HAP-1 (cell line): ENCODE measurements around the gene ADRA2C.

Source experiments
- DNase-seq, 2 experiments: peaks; one replicate each; pipeline ENCODE4 v3.0.0-alpha.2; 2016 to 2020; ENCODE audit warnings: low spot score in 2 of 2
- H3K27me3 ChIP-seq: fragments of 250-450 bp; sonication (Bioruptor Pico); 2 replicates; pipeline ENCODE4 v1.5.1; 2020; ENCODE audit warnings: low read depth, mild to moderate bottlenecking, moderate library complexity
- H3K36me3 ChIP-seq: fragments of 250-450 bp; sonication (Bioruptor Pico); replicated peaks from 2 replicates; pipeline ENCODE4 v1.5.1; 2020; ENCODE audit warnings: mild to moderate bottlenecking
- H3K4me1 ChIP-seq: fragments of 250-450 bp; sonication (Bioruptor Pico); 2 replicates; pipeline ENCODE4 v1.5.1; 2020; ENCODE audit warnings: mild to moderate bottlenecking
- H3K4me3 ChIP-seq: fragments of 250-450 bp; sonication (Bioruptor Pico); 2 replicates; pipeline ENCODE4 v1.5.1; 2020; ENCODE audit warnings: mild to moderate bottlenecking, moderate library complexity
- H3K9me3 ChIP-seq: fragments of 250-450 bp; sonication (Bioruptor Pico); 2 replicates; pipeline ENCODE4 v1.5.1; 2020; ENCODE audit warnings: mild to moderate bottlenecking, moderate library complexity
- in situ Hi-C: fragments of 300-500 bp; cut with MboI; formaldehyde crosslinking; loops from 3 replicates; pipeline ENCODE4 v1.14.3; 2020; ENCODE audit warnings: low sequenced_read_pairs, inconsistent platforms, mixed read lengths

Gene ADRA2C

GRCh38 chr4:3766036-3766784 is at the start of gene ADRA2C:
Gene ADRA2C (plus strand): TSS chr4:3766385. CDS start chr4:3766607, 222 bp downstream.
- Histone ChIP-seq H3K4me3 (no peak within 1 kb of the TSS; the same call in 1 of the 2 replicates), H3K9me3 (no peaks in the 10 kb centered on the region), H3K36me3 (no peaks in the 10 kb centered on the region), H3K4me1 (no peaks in the 10 kb centered on the region), H3K27me3 (peaks cover 13% of the 10 kb centered on the region)
- no peak for DNase-seq
- in situ Hi-C loops, result no loop called here

GRCh38 chr4:3716631-3717235 is 49.5 kb upstream of the ADRA2C start:
- Histone ChIP-seq H3K36me3 (no peaks in the 10 kb centered on the region), H3K4me3 (no peak overlapping the region), H3K27me3 (no peaks in the 10 kb centered on the region), H3K9me3 (peaks cover 3% of the 10 kb centered on the region; the same call in 1 of the 2 replicates), H3K4me1 (no peaks in the 10 kb centered on the region)
- DNase-seq, result no peak
- in situ Hi-C loops, result no loop called here

- Histone ChIP-seq H3K36me3 (no peaks in the 10 kb centered on the region), H3K4me3 (no peak overlapping the region), H3K9me3 (peaks cover 3% of the 10 kb centered on the region; the same call in 1 of the 2 replicates), H3K27me3 (no peaks in the 10 kb centered on the region), H3K4me1 (no peaks in the 10 kb centered on the region)
- DNase-seq, result no peak
- in situ Hi-C loops, result no loop called here
Observed at GRCh38 chr4:3717241-3717640, 48.9 kb upstream of the ADRA2C start.

GRCh38 chr4:3718462-3718861 is 47.7 kb upstream of the ADRA2C start:
- in situ Hi-C loops, result no loop called here
- DNase-seq, result no peak
- H3K36me3 ChIP-seq, result no peaks in the 10 kb centered on the region
- H3K27me3 ChIP-seq, result no peaks in the 10 kb centered on the region
- no peaks in the 10 kb centered on the region for H3K4me1 ChIP-seq
- peaks cover 3% of the 10 kb centered on the region; the same call in 1 of the 2 replicates for H3K9me3 ChIP-seq
- no peak overlapping the region for H3K4me3 ChIP-seq

GRCh38 chr4:3719191-3719590 is 47.0 kb upstream of the ADRA2C start:
- in situ Hi-C loops, result no loop called here
- Histone ChIP-seq H3K27me3 (0 out of 2 replicates have a peak, but pooled peaks cover 3% of the 10 kb centered on the region), H3K36me3 (no peaks in the 10 kb centered on the region), H3K4me1 (no peaks in the 10 kb centered on the region), H3K4me3 (no peak overlapping the region), H3K9me3 (peaks cover 3% of the 10 kb centered on the region; the same call in 1 of the 2 replicates)
- DNase-seq, result no peak

GRCh38 chr4:3719836-3720235 is 46.3 kb upstream of the ADRA2C start:
- H3K36me3 ChIP-seq, result no peaks in the 10 kb centered on the region
- H3K4me3 ChIP-seq, result no peak overlapping the region
- H3K9me3 ChIP-seq, result peaks cover 3% of the 10 kb centered on the region; the same call in 1 of the 2 replicates
- no peak for DNase-seq
- no peaks in the 10 kb centered on the region for H3K4me1 ChIP-seq
- H3K27me3 ChIP-seq, result peaks cover 9% of the 10 kb centered on the region
- in situ Hi-C loops, result no loop called here

- no peak for DNase-seq
- Histone ChIP-seq H3K9me3 (peaks cover 3% of the 10 kb centered on the region; the same call in 1 of the 2 replicates), H3K27me3 (peaks cover 13% of the 10 kb centered on the region), H3K4me1 (no peaks in the 10 kb centered on the region), H3K36me3 (no peaks in the 10 kb centered on the region), H3K4me3 (no peak overlapping the region)
- in situ Hi-C loops, result no loop called here
Observed at GRCh38 chr4:3720466-3720865, 45.7 kb upstream of the ADRA2C start.

GRCh38 chr4:3721186-3721585 is 45.0 kb upstream of the ADRA2C start:
- H3K27me3 ChIP-seq, result peaks cover 13% of the 10 kb centered on the region
- in situ Hi-C loops, result no loop called here
- peaks cover 3% of the 10 kb centered on the region; the same call in 1 of the 2 replicates for H3K9me3 ChIP-seq
- H3K36me3 ChIP-seq, result no peaks in the 10 kb centered on the region
- no peak overlapping the region for H3K4me3 ChIP-seq
- no peaks in the 10 kb centered on the region for H3K4me1 ChIP-seq
- no peak for DNase-seq

- no peak overlapping the region for H3K4me3 ChIP-seq
Observed at GRCh38 chr4:3721627-3722026, 44.6 kb upstream of the ADRA2C start.

GRCh38 chr4:3722446-3723231 is 43.5 kb upstream of the ADRA2C start:
- H3K9me3 ChIP-seq, result peaks cover 3% of the 10 kb centered on the region; the same call in 1 of the 2 replicates
- no peaks in the 10 kb centered on the region for H3K4me1 ChIP-seq
- no peak for DNase-seq
- in situ Hi-C loops, result no loop called here
- no peaks in the 10 kb centered on the region for H3K36me3 ChIP-seq
- H3K4me3 ChIP-seq, result no peak overlapping the region
- H3K27me3 ChIP-seq, result peaks cover 13% of the 10 kb centered on the region

More at GRCh38 chr4:3721627-3722026, 44.6 kb upstream of the ADRA2C start:
- Histone ChIP-seq H3K4me1 (no peaks in the 10 kb centered on the region), H3K36me3 (no peaks in the 10 kb centered on the region), H3K27me3 (peaks cover 13% of the 10 kb centered on the region), H3K9me3 (peaks cover 3% of the 10 kb centered on the region; the same call in 1 of the 2 replicates)
- no peak for DNase-seq
- in situ Hi-C loops, result no loop called here

- no peak overlapping the region for H3K4me3 ChIP-seq
- H3K9me3 ChIP-seq, result peaks cover 3% of the 10 kb centered on the region; the same call in 1 of the 2 replicates
- H3K4me1 ChIP-seq, result no peaks in the 10 kb centered on the region
- H3K36me3 ChIP-seq, result no peaks in the 10 kb centered on the region
- DNase-seq, result no peak
- in situ Hi-C loops, result no loop called here
- H3K27me3 ChIP-seq, result peaks cover 13% of the 10 kb centered on the region
Observed at GRCh38 chr4:3723232-3723642, 42.9 kb upstream of the ADRA2C start.

GRCh38 chr4:3724319-3725231 is 41.6 kb upstream of the ADRA2C start:
- Histone ChIP-seq H3K36me3 (no peaks in the 10 kb centered on the region), H3K9me3 (no peaks in the 10 kb centered on the region), H3K27me3 (peaks cover 20% of the 10 kb centered on the region), H3K4me1 (no peaks in the 10 kb centered on the region), H3K4me3 (no peak overlapping the region)
- DNase-seq, result no peak
- in situ Hi-C loops, result no loop called here
